GM19463 (cell line): ENCODE measurements around the gene HILPDA.
"Not testable (repeated sequence)": the region's sequence is repeated elsewhere in the genome, so short reads cannot be mapped to it uniquely, and the experiment has no call there.

Source experiments
- ATAC-seq: cut with Tn5 transposase; IDR thresholded peaks from one replicate; pipeline ENCODE4 v1.9.1; 2021; ENCODE audit warnings: mild to moderate bottlenecking, moderate library complexity; ENCODE audit not compliant: unreplicated experiment

The HILPDA gene

DNA sequence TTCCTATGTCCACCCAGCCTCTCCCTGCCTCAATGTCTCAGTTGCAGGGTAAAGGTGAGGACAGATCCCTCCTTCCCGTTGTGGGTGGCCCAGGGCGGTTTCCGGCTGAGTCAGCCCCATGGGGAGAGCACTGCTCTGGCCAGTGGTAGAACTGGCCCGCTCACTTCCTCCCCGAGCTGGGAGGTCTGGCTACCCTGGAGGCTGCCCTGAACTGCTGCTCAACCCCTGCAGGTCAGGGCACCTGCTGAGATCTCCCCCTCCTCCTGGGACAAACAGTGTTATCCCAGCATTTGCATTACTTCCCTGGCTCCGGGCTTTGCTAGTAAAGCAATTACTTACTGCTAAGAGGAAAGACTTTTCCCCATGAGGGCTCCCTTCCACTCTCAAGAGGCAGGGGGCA lies 24.5 kb upstream of the HILPDA start:
- no peak for ATAC-seq

DNA sequence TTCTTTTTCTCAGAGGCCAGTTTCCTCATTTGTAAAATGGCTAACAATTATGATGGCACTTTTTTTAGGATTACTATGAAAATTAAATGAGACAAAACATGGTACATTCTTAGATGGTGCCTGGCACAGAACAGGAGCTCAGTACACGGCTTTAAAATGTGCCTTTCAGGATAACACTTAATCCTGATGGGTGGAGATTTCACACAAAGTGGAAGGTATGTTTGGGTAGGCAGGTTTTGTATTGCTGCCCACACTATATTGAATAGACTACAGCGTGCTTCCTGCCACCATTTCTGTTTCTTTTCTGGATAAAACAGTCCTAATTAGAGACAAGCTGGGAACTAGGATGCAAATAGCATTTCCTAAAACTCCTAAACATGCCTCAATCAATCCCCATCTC lies 23.9 kb upstream of the HILPDA start:
- ATAC-seq: no peak

DNA sequence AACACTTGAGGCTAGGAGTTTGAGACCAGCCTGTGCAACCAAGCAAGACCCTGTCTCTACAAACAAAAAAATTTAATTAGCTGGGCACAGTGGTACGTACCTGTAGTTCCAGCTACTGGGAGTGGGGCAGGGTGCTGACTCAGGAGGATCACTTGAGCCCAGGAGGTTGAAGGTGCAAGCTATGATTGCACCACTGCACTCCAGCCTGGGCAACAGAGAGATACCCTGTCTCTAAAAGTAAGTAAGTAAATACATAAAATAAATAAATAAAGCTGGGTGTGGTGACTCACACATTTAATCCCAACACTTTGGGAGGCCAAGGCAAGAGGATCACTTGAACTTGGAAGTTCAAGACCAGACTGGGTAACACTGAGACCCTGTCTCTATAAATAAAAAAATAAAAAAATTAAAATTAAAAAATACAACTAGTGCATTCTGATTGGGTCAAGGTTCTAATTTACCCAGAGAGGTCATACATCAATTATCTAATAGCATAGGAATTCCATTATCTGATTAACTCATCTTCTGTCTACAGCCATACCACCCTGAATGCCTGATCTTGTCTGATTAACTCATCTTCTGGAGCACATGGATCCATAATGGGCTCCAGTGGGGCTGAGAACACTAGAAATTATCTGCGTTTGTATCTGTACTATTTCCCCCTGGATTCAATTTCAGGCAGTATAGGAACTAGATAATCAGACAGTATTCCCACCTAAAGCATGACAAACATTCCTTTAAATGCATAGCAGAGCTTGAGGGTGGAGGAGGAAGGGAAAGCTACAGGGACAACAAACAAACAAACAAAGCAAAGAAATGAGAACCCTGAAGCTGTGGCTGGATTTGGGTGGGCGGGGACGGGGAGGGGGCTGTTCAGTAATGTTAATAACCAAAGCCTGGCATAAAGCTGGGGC lies 21.0 kb upstream of the HILPDA start:
- ATAC-seq: no peak

DNA sequence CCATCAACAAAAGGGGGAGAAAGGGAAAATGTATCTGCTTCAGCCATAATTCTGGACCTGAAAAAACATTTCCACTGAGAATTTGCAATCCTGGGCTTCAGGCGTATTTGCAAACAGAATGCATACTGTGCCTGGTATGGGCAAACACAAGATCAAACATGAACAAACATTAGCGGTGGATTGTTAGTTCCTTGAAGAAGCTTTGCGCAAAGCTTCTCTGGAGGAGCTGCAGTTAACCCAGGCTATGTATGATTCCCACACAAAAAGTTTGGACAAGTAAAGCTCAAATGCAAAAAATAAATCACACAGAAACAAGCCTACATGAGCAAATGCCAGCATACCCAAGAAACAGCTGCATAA lies 20.4 kb upstream of the HILPDA start:
- no peak for ATAC-seq

DNA sequence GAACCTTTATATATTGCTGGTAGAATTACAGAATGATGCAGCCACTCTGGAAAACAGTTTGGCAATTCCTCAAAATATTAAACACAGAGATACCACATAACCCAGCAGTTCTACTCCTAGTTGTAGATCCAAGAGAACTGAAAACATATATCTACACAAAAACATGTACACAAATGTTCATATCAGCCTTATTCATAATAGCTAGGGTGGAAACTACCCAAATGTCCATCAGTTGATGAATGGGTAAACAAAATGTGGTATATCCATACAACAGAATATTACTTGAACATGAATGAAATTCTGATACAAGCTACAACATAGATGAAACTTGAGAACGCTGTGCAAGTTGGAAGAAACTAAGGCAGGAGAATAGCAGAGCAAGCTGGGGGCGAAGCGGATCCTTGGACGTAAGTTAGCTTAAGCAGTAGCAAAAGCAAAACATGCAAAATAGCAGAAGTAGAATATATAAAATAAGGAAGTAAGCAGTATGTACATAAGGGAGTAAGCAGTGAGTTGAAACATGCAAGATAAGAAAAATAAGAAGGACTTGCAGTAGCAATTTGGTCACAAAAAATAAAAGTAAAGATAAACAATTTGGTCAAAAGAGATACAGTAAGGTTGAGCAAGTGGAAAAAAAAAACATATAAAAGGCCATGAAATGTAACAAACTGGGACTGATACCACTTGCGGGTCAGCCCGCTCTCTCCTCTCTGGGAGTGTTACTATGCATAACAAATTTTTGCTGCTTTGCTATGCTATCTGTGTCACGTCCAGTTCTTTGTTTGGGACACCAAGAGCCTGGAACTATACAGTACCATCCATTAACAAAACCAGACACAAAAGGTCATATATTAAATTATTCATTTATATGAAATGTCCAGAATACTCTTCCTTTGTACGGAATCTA lies 18.0 kb upstream of the HILPDA start:
- ATAC-seq: no peak

DNA sequence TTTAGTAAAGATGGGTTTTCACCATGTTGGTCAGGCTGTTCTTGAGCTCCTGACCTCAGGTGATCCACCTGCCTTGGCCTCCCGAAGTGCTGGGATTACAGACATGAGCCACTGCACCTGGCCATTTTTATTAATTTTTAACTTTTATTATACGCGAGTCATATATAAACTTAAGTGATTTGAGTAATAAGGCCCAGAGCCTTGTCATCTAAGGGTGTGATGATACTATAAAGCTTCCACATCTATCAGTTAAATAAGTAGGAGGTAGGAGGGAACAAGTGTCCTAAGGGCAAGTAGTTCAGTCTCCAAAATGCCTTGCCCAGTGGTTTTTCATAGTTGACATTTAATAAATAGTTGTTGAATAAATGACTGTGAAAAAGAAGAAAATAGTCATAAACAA lies 13.3 kb upstream of the HILPDA start:
- ATAC-seq: no peak

DNA sequence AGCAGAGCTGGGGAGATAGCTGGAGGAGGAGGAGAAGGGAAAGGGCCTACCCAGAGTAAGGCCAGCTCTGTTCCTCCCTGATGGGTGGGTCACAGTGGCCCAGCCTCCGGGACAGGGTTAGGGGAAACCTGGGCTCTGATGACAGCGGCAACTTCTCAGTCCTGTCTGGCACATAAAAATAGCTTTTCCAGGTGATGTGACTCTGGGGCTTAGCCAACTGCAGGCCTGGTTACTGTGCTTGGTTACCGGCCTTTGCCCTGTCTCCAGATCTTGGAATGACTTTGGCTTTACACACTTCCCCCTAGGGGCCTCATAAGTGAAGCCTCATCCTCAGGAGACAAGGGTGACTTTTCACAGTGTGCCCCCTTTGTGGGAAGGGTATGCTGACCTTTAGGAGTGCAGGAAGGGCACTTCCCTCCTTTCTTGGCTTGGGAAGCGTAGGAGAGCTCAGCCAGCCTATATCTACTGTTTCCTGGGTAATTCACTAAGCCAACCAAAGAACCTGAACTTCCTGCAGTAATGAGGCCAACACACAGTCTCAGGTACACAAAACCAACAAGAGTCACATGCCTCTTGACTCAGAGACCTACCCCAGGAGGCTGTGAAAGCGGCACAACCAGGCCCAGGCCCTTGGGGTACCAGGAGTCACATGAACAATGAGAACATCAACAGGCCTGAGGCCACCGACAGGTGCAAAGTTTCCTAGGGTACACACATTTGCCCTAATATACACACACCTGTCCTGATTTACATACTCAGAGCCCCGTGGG lies 11.7 kb upstream of the HILPDA start:
- ATAC-seq: no peak

DNA sequence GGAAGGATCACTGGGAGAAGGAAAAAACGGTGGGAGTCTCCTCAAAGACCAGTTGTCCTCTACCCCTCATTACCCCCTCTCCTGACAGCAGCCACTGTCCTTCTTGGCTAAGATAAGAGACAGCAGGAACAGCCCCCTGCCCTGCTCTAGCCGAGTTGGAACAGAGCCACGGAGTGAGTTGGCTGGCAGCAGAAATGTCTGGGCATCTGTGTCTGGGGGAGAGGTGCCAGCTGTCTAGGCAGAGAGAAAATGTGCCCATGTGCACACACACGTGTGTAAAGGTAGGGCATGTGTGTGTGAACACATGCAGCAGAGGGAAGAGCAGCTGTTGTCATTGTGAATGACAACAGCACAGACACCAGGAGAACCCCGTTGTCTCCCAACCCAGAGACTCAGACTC lies 9.4 kb upstream of the HILPDA start:
- no peak for ATAC-seq

DNA sequence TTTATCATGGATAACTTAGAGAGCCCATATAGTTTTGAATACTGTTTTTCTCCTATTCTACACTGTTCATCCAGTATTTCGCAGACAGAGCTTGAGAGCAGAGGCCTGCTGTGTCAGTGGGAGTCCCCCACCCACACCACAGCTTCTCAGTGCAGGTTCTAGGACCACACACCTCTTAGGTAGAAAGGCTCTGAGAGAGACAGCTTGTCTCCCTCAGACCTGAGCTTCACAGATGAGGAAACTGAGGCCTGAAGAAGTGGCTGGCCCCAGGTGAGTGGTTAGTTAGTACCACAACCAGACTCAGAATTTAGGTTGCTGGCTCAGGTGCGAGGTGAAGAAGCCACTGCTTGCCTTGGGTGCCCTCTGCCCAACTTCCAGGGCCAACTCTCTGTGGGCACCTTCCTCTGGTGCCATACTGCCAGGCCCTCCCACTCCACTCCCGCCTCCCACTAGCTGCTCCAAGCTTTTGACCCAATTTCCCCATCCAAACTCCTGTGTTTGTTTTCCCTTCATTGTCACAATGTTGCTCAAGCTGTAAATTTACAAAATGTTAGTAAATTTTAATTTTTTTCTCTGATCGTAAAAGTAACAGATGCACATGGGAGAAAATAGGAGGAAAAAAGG lies 7.6 kb upstream of the HILPDA start:
- no peak for ATAC-seq

DNA sequence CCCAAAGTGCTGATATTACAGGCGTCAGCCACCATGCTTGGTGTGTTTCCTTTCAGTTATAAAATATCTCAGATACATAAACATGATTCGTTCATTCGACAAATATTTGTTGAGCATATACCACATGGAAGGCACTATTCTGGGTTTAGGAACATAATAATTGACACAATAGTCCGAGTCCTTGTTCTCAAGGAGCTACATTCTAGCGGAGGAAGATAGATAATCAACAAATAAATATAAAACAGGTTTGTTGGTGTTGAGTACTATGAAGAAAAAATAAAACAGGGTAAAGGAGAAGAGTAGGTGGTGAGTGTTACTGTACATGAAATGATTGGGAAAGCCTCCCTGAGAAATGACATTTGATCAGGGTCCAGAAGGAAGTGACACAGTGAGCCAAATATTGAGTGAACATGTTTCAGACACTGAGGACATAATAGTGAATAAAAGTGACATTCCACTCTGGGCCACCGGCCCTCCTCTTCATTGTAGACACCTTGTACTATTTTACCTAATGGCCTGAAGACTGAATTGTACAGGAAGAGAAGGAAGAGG lies 6.9 kb upstream of the HILPDA start:
- ATAC-seq: no peak

DNA sequence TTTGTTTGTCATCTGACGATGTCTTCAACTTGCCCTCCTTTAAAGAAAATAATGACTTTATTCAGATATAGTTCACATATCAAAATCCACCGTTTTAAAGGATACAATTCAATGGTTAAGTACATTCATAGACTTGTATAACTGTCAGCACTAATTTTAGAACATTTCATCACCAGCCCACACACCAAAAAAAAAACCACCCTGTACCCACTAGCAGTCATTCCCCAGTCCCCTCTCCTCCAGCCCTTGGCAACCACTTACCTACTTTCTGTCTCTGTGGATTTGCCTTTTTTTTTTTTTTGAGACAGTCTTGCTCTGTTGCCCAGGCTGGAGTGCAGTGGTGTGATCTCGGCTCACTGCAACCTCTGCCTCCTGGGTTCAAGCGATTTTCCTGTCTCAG lies 5.3 kb upstream of the HILPDA start:
- no peak for ATAC-seq

DNA sequence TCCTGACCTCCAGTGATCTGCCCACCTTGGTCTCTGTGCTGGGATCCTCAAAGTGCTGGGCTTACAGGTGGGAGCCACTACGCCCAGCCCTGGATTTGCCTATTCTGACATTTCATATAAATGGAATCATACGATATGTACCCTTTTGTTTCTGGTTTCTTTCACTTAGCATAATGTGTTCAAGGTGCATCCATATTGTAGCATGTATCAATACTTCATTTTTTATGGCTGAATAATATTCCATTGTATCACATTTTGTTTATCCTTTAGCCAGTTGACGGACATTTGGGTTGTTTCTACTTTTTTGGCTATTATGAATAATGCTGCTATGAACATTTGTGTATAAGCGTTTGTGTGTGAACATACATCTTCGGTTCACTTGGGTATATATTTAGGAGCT lies 4.8 kb upstream of the HILPDA start:
- ATAC-seq: no peak

DNA sequence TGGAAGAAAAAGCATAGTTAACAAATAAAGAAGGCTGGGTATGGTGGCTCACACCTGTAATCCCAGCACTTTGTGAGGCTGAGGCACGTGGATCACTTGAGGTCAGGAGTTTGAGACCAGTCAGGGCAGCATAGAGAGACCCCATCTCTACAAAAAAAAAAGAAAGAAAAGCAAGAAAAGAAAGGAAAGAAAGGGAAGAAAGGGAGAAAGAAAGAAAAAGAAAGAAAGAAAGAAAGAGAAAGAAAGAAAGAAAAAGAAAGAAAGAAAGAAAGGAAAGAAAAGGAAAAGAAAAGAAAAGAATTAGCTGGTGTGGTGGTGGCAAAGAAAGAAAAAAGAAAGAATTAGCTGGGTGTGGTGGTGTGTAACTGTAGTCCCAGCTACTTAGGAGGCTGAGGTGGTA lies 3.1 kb upstream of the HILPDA start:
- ATAC-seq: no peak

DNA sequence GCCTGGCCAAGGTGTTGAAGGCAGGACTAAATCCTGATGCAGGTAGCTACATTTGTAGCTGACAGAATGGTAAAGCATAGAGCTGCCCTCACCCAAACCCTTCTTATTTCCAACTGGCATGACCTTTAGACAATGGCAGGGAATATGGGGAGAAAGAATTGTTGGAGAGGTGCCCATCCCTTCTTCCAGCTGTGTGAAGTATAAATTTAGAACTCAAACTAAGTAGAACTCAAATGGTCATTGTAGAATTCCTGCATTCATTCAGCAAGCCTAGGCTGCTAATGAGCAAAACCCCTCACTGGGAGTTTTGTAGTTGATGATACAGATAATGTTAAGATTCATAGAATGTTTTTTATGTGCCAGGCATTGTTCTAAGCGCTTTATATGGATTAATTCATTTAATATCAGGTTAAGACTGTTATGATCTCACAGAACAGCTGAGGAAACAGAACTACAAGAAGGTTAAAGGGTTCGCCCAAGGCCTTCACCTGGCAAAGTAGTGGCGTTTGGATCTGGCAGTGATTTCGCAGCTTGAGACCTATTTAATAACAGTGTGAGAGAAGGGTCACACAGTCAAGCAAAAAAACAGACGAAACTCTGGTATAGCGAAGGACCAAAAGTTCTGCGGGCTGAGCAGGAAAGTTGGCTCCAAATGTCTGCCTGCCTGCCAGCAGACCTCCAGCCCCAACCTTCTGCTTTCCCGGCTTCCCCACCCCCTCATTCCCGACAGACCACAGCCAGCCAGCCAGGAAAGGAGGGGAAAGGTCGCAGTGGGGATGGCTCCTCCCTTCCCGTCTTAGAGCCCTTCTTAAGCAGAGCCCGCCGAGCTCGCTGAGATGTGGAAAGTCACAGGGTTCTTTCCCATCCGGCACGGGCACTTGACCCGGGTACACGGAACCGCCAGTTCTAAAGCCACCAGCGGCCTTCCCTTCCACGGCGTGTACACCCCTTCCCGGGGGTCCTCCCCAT lies 1.6 kb upstream of the HILPDA start:
- ATAC-seq: no peak

DNA sequence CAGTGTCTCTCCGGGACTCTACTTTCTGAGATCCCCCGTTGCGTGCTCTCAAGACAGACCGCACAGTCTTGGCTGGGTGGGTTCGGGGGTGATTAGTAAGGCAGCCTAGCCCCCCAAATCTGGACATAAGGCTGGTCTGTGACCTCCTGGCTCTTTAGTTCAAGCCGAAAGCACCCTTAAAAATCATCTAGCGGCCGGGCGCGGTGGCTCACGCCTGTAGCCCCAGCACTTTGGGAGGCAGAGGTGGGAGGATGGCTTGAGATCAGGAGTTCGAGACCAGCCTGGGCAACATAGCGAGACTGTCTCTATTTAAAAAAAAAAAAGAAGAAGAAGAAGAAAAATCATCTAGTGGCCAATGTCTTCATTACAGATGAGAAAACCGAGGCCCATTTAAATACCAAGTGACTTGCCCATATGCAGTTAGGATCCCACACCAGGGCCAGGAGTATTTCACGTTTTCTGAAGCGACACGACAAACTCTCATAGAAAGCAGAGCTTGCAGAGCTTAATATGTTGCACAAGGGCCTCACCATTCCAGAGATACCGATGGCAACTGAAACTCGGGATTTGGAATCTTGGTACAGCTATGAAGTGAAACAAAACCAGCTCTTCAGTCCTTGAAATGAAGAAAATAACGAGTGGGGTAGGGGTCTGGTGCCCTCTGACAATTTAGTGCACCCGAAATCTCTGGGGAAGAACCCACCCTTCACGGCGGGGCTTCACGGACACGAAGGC lies 703 bp upstream of the HILPDA start:
- no peak for ATAC-seq

DNA sequence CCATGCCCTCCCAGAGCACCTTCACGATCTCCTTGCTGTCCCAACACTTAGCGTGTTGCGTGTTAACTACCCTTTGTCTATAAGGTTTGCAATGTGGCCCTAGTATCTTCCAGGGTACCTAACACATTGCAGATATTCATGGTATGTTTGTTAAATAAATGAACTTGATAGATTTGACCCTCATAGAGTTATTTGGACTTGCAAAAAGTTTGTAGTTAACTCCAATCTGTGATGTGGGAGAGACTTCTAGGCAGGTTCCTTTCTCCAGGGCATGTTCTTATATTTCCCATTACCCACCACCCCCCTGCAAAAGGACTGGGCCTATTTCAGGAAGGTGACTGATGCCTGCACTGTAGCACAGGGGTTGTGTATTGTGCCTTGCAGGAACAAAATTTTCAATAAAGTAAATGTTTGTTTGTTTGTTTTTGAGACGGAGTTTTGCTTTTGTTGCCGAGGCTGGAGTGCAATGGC lies 612 bp downstream of the HILPDA start:
- no peak for ATAC-seq

DNA sequence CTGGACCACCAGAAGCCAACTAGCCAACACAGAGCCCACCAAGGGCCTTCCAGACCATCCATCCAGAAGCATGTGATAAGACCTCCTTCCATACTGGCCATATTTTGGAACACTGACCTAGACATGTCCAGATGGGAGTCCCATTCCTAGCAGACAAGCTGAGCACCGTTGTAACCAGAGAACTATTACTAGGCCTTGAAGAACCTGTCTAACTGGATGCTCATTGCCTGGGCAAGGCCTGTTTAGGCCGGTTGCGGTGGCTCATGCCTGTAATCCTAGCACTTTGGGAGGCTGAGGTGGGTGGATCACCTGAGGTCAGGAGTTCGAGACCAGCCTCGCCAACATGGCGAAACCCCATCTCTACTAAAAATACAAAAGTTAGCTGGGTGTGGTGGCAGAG lies 1.7 kb downstream of the HILPDA start:
- not testable (repeated sequence) for ATAC-seq

DNA sequence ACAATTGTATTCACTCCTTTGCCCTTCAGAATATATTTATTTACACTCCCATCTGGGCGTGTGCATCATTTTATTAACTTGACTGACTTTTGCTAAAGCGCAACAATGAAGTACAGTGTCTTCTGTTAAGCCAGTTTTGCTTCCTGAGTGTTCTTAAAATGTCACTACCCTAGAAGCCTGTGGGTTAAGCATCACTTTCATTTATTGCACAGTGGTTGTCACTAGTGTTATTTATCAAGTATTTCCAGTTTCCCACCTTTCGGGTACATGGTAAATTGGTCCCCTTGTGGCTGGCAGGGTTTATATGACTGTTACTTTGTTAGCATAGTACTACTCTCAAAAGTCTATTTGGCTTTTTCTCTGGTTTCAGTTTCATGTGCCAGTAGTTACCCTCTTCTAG lies 3.3 kb downstream of the HILPDA start:
- peak; percentile 33 for ATAC-seq
